ENCODE measurements around the gene RRAGC. TPM values are rescaled to one million over a fixed set of nuclear protein-coding genes. Genes with fewer than 3 reads are reported as not detected.
"Not testable (repeated sequence)": the region's sequence is repeated elsewhere in the genome, so short reads cannot be mapped to it uniquely, and the experiment has no call there.

Gene RRAGC
- total RNA-seq, 2 donors from 2014 or later: 22.1 to 27.4 TPM

- ATAC-seq (replicated peaks in 1 of 2) (no peak), DNase-seq (no peak)
- peaks cover 10 to 15% of the 10 kb centered on the region in 2 donors for H3K36me3 Mint-ChIP-seq (ENCODE audit: insufficient read depth in 2 of 2)
- H3K9me3 Mint-ChIP-seq: no peaks in the 10 kb centered on the region
- H3K27me3 Mint-ChIP-seq (ENCODE audit: low read depth): no peaks in the 10 kb centered on the region
- peak overlapping the region; percentile 61 for H3K27ac Mint-ChIP-seq
- H3K4me1 Mint-ChIP-seq (ENCODE audit: low read depth): no peaks in the 10 kb centered on the region
- H3K4me3 Mint-ChIP-seq: no peak overlapping the region
Measured at GRCh38 chr1:38840281-38840680, 19.3 kb downstream of the RRAGC start.

- DNase-seq (no peak), ATAC-seq (replicated peaks in 1 of 2) (no peak)
- Mint-ChIP-seq H3K4me1 (ENCODE audit: low read depth) (no peaks in the 10 kb centered on the region), H3K4me3 (no peak overlapping the region), H3K27ac (no peak overlapping the region), H3K27me3 (ENCODE audit: low read depth) (no peaks in the 10 kb centered on the region), H3K36me3 (ENCODE audit: insufficient read depth in 2 of 2) (peaks cover 6 to 10% of the 10 kb centered on the region in 2 donors), H3K9me3 (no peaks in the 10 kb centered on the region)
Measured at GRCh38 chr1:38839363-38839762, 20.2 kb downstream of the RRAGC start.

- DNase-seq; H3K36me3 Mint-ChIP-seq (ENCODE audit: insufficient read depth in 2 of 2); H3K4me3 Mint-ChIP-seq; H3K9me3 Mint-ChIP-seq; H3K27ac Mint-ChIP-seq; ATAC-seq (replicated peaks in 1 of 2); H3K4me1 Mint-ChIP-seq (ENCODE audit: low read depth); H3K27me3 Mint-ChIP-seq (ENCODE audit: low read depth): not testable (repeated sequence)
Measured at GRCh38 chr1:38836316-38836715, 23.3 kb downstream of the RRAGC start.

DNA sequence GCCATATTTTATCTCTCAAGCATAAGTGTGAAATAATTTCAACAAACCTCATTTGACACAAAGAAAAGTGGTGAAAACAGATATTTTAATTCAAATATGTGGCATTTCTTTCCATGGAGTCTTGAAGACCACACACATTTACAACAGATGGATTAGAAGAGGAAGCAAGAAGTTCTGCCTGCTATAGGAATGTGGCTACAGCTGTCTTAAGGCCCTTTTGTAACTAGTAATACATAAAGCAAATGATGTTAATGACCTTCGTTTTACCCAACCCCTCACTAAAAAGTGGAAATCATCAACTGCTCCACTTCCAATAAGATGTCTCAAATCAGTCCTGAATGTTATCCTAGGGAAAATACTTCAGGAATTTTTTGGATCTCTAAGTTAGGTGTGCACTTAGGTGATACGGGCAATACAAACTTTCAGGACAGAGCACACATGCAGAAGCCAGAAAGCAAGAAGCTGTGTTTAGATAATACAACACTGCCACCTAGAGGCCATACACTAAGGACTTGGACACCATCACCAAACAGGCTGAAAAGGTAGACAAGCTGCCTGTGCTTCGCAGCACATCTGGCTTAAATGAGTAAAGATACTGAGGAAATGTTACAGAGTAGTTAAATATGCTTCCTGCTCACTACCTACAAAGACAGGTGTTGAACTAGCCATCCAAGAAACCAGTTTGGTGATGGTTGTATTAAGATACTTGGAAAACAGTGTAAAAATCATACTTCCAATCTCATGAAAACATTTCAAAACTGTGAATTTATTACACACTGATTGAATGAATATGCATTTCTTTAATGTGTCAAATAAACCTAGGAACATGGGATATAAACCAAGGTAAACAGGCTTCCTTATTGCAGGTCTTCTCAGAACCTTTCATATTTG is 24.4 kb downstream of the RRAGC start:
- H3K27me3 Mint-ChIP-seq (ENCODE audit: low read depth): peaks cover 2% of the 10 kb centered on the region
- DNase-seq (peak; percentile 49 to 63), ATAC-seq (replicated peaks in 1 of 2) (peak; percentile 79 to 87)
- H3K9me3 Mint-ChIP-seq: no peaks in the 10 kb centered on the region
- no peaks in the 10 kb centered on the region for H3K4me1 Mint-ChIP-seq (ENCODE audit: low read depth)
- H3K36me3 Mint-ChIP-seq (ENCODE audit: insufficient read depth in 2 of 2): peaks cover 2 to 5% of the 10 kb centered on the region in 2 donors
- H3K27ac Mint-ChIP-seq: no peak overlapping the region
- H3K4me3 Mint-ChIP-seq: no peak overlapping the region

DNA sequence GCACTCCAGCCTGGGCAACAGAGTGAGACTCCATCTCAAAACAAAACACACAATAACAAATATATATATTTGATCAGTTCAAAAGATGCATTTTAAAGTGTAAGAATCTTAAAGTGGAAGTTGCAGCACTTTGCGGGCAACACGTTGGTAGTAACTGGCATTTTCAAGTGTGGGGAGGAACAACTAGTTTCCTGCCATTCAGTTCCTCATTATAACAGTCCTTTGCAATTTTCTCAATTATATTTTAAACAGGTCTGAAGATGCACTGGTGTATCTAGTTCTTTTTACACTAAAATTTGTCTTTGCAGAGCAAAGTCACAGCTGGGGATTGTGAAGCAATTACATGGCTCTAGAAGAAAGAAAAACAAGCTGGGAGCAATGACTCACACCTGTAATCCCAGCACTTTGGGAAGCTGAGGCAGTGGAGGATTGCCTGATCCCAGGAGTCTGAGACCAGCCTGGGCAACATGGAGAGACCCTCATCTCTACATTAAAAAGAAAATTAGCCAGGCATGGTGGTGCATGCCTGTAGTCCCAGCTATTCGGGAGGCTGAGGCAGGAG is 25.3 kb downstream of the RRAGC start:
- H3K4me1 Mint-ChIP-seq (ENCODE audit: low read depth): no peaks in the 10 kb centered on the region
- ATAC-seq (replicated peaks in 1 of 2) (no peak), DNase-seq (no peak)
- no peak overlapping the region for H3K27ac Mint-ChIP-seq
- no peaks in the 10 kb centered on the region for H3K9me3 Mint-ChIP-seq
- H3K27me3 Mint-ChIP-seq (ENCODE audit: low read depth): peaks cover 7% of the 10 kb centered on the region
- H3K36me3 Mint-ChIP-seq (ENCODE audit: insufficient read depth in 2 of 2): peaks cover 0 to 3% of the 10 kb centered on the region in 2 donors
- no peak overlapping the region for H3K4me3 Mint-ChIP-seq

DNA sequence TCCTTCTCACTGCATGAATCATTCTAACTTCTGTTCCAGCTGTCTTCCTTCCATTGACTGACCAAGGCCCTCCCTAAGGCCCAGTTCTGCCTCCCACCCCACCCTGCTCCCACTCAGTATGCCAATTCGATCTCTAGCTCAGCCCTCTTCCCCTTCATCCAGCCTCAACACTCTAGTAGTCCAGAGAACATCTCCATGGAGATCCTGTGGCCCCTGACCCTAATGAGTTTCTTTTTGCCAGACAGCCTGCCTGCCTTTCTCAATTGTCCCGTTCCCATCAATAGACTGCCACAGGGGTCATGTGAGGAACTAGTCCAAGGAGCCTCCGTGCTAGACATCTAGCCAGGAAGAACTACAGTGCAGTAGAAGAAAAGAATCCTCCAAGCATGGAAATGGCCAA is 26.4 kb downstream of the RRAGC start:
- H3K4me3 Mint-ChIP-seq: no peak overlapping the region
- H3K27ac Mint-ChIP-seq: no peak overlapping the region
- peaks cover 12% of the 10 kb centered on the region for H3K27me3 Mint-ChIP-seq (ENCODE audit: low read depth)

GRCh38 chr1:38832370-38832734 is 27.2 kb downstream of the RRAGC start:
- Mint-ChIP-seq H3K36me3 (ENCODE audit: insufficient read depth in 2 of 2) (no peaks in the 10 kb centered on the region), H3K4me3 (no peak overlapping the region), H3K27ac (no peak overlapping the region), H3K9me3 (no peaks in the 10 kb centered on the region), H3K4me1 (ENCODE audit: low read depth) (no peaks in the 10 kb centered on the region), H3K27me3 (ENCODE audit: low read depth) (peaks cover 12% of the 10 kb centered on the region)
- ATAC-seq (replicated peaks in 1 of 2) (no peak), DNase-seq (no peak)

More for the DNA sequence above, 26.4 kb downstream of the RRAGC start:
- no peaks in the 10 kb centered on the region for H3K36me3 Mint-ChIP-seq (ENCODE audit: insufficient read depth in 2 of 2)
- no peak for DNase-seq
- no peaks in the 10 kb centered on the region for H3K4me1 Mint-ChIP-seq (ENCODE audit: low read depth)
- H3K9me3 Mint-ChIP-seq: no peaks in the 10 kb centered on the region
- ATAC-seq (replicated peaks in 1 of 2): no peak

GRCh38 chr1:38831731-38832369 is 27.7 kb downstream of the RRAGC start:
- ATAC-seq (replicated peaks in 1 of 2): no peak
- no peaks in the 10 kb centered on the region for H3K9me3 Mint-ChIP-seq
- no peak overlapping the region for H3K27ac Mint-ChIP-seq
- H3K36me3 Mint-ChIP-seq (ENCODE audit: insufficient read depth in 2 of 2): no peaks in the 10 kb centered on the region
- H3K4me1 Mint-ChIP-seq (ENCODE audit: low read depth): no peaks in the 10 kb centered on the region
- no peak overlapping the region for H3K4me3 Mint-ChIP-seq
- H3K27me3 Mint-ChIP-seq (ENCODE audit: low read depth): peaks cover 12% of the 10 kb centered on the region
- no peak for DNase-seq

DNA sequence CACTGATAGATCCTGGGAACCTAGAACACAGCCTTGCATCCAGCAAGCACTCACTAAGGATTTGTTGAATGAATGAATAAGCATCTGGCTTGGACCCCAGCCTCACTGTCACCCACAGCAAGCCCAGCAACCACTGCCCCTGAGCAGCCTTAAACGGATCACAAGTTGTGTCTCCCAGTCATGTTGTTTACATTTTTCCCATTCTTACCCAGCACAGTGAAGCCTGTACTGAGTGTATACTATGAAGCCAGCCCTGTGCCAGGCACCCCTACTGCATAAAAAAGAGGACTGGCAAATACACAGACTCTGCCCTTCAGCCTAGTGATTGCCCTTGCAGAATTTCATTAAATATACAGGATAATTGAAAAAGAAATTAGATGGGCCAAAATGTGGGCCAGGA is 30.2 kb downstream of the RRAGC start:
- Mint-ChIP-seq H3K9me3 (no peaks in the 10 kb centered on the region), H3K4me3 (no peak overlapping the region), H3K27me3 (ENCODE audit: low read depth) (peaks cover 27% of the 10 kb centered on the region), H3K36me3 (ENCODE audit: insufficient read depth in 2 of 2) (no peaks in the 10 kb centered on the region), H3K27ac (no peak overlapping the region), H3K4me1 (ENCODE audit: low read depth) (no peaks in the 10 kb centered on the region)
- ATAC-seq (replicated peaks in 1 of 2) (no peak), DNase-seq (no peak)

DNA sequence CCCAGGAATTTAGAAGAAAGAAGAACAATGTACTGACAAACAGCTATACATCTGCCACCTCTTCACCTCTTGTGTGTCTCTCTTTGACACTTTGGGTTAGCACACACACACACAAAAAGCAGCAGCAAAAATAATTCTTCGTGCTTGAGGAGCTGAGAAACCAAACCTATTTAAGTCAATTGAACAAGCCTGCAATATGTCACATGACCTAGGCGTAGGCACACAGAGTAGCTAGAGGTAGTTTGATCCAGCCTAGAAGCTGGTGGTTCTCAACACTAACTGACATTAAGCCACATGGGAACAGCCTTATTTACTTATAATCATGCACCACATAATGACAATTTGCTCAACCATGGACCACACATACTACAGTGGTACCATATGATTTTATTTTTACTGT is 32.3 kb downstream of the RRAGC start:
- no peaks in the 10 kb centered on the region for H3K4me1 Mint-ChIP-seq (ENCODE audit: low read depth)
- H3K27me3 Mint-ChIP-seq (ENCODE audit: low read depth): peaks cover 30% of the 10 kb centered on the region
- no peak overlapping the region for H3K27ac Mint-ChIP-seq

DNA sequence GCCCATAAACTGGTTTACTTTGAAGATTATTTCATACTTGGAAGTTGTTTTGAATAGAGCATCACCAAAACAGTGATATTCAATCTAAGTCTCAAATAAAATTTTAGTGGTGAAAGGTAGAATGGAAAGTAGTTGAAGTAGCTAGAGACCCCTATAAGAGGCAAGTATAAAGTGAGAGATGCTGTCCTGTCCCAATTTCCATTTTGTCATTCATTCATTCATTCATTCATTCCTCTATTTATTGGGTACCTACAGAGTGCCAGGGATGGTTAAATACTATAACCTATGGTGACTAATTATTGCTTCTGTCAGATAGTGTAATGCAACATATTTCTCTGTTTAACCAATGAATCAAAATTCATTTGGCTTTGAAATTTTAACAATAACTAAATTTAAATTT is 32.7 kb downstream of the RRAGC start:
- Mint-ChIP-seq H3K4me3 (no peak overlapping the region), H3K4me1 (ENCODE audit: low read depth) (no peaks in the 10 kb centered on the region), H3K27ac (no peak overlapping the region), H3K27me3 (ENCODE audit: low read depth) (peaks cover 34% of the 10 kb centered on the region), H3K9me3 (no peaks in the 10 kb centered on the region), H3K36me3 (ENCODE audit: insufficient read depth in 2 of 2) (no peaks in the 10 kb centered on the region)
- DNase-seq (no peak), ATAC-seq (replicated peaks in 1 of 2) (no peak)

More for the DNA sequence above, 32.3 kb downstream of the RRAGC start:
- ATAC-seq (replicated peaks in 1 of 2): no peak
- DNase-seq: no peak
- Mint-ChIP-seq H3K4me3 (no peak overlapping the region), H3K9me3 (no peaks in the 10 kb centered on the region), H3K36me3 (ENCODE audit: insufficient read depth in 2 of 2) (no peaks in the 10 kb centered on the region)

GRCh38 chr1:38826262-38826661 is 33.3 kb downstream of the RRAGC start:
- H3K4me1 Mint-ChIP-seq (ENCODE audit: low read depth): no peaks in the 10 kb centered on the region
- peaks cover 40% of the 10 kb centered on the region for H3K27me3 Mint-ChIP-seq (ENCODE audit: low read depth)
- H3K9me3 Mint-ChIP-seq: no peaks in the 10 kb centered on the region

GRCh38 chr1:38820860-38821259 is 38.7 kb downstream of the RRAGC start:
- peaks cover 64% of the 10 kb centered on the region for H3K27me3 Mint-ChIP-seq (ENCODE audit: low read depth)
- no peak overlapping the region for H3K27ac Mint-ChIP-seq
- no peaks in the 10 kb centered on the region for H3K9me3 Mint-ChIP-seq
- peaks cover 2% of the 10 kb centered on the region for H3K4me1 Mint-ChIP-seq (ENCODE audit: low read depth)
- H3K36me3 Mint-ChIP-seq (ENCODE audit: insufficient read depth in 2 of 2): no peaks in the 10 kb centered on the region
- ATAC-seq (replicated peaks in 1 of 2) (no peak), DNase-seq (no peak)
- H3K4me3 Mint-ChIP-seq: no peak overlapping the region

More at GRCh38 chr1:38826262-38826661, 33.3 kb downstream of the RRAGC start:
- Mint-ChIP-seq H3K36me3 (ENCODE audit: insufficient read depth in 2 of 2) (no peaks in the 10 kb centered on the region), H3K4me3 (no peak overlapping the region), H3K27ac (no peak overlapping the region)
- DNase-seq (no peak), ATAC-seq (replicated peaks in 1 of 2) (no peak)

Data from activated T-cell treated with anti-CD3 and anti-CD28 coated beads, Interleukin-2, amount 50 U/mL, for 72 hours (primary cell).